HCT116 (cell line): ENCODE measurements around the gene FSHR.

ENCODE experiments used
- CTCF ChIP-seq, 3 experiments: fragments of 200-600 bp in 1 of 3; sonication (generic) in 1 of 3; IDR thresholded peaks in 2 of 3; conservative IDR thresholded peaks in 1 of 3; 2 replicates each; pipeline ENCODE4 v1.5.1; 2012 to 2017; ENCODE audit warnings: low read depth in 2 of 3, low read length in 2 of 3, antibody characterized with exemption in 1 of 3, borderline replicate concordance in 1 of 3, control low read depth in 1 of 3, mild to moderate bottlenecking in 1 of 3, mixed read lengths in 1 of 3, mixed run types in 1 of 3, moderate library complexity in 1 of 3; ENCODE audit not compliant: insufficient read depth in 1 of 3
- EZH2 ChIP-seq: fragments of 200-600 bp; sonication (generic); IDR thresholded peaks from 2 replicates; pipeline ENCODE4 v1.6.1; 2017; ENCODE audit warnings: antibody characterized with exemption, mixed run types
- JUND ChIP-seq: IDR thresholded peaks from 2 replicates; pipeline ENCODE4 v1.6.1; 2012
- POLR2A ChIP-seq: IDR thresholded peaks from 2 replicates; pipeline ENCODE4 v1.7.0; 2011; ENCODE audit warnings: borderline replicate concordance; ENCODE audit not compliant: insufficient read depth, insufficient read length; ENCODE audit errors: extremely low read depth
- POLR2AphosphoS5 ChIP-seq: IDR thresholded peaks from 2 replicates; pipeline ENCODE4 v1.6.1; 2011; ENCODE audit warnings: mild to moderate bottlenecking, low read depth, low read length, moderate library complexity
- SP1 ChIP-seq: IDR thresholded peaks from 2 replicates; pipeline ENCODE4 v1.6.1; 2012; ENCODE audit warnings: low read depth
- ZBTB33 ChIP-seq: IDR thresholded peaks from 2 replicates; pipeline ENCODE4 v1.6.1; 2011; ENCODE audit warnings: mild to moderate bottlenecking, low read length, moderate library complexity; ENCODE audit not compliant: insufficient replicate concordance; ENCODE audit errors: extremely low read depth

- TF ChIP-seq CTCF (IDR thresholded peaks at IDR 0.05 in 2 of 3, conservative IDR thresholded peaks at IDR 0.05 in 1 of 3; ENCODE audit: borderline replicate concordance in 1 of 3, insufficient read depth in 1 of 3, low read depth in 2 of 3, low read length in 2 of 3) (no peak), EZH2 (no peak), POLR2AphosphoS5 (no peak), SP1 (no peak), JUND (no peak), POLR2A (no peak), ZBTB33 (no peak)
Observed at GRCh38 chr2:49154891-49155290, 576 bp upstream of the FSHR start.
